H1 (cell line): Measurements from ENCODE around the gene ARFGEF3. TPM values are rescaled to one million over a fixed set of nuclear protein-coding genes. Genes with fewer than 3 reads are reported as not detected.

Experiments
- CTCF ChIA-PET: fragments of 300-600 bp; sonication (Branson Sonifier 250); formaldehyde crosslinking; loops from one replicate; lab custom pipeline; 2021; ENCODE audit not compliant: partially characterized antibody; lab: Charles Lee
- POLR2A ChIA-PET: fragments of 300-600 bp; sonication (Branson Sonifier 250); formaldehyde crosslinking; loops from one replicate; lab custom pipeline; 2021; ENCODE audit warnings: inconsistent platforms; ENCODE audit not compliant: partially characterized antibody; lab: Charles Lee
- DNase-seq, 2 experiments: peaks; one replicate each; pipeline versions ENCODE4 v3.0.0 to v3.0.0-alpha.2; 2010 to 2022; ENCODE audit warnings: low spot score in 2 of 2, low read depth in 1 of 2, mixed read lengths in 1 of 2
- FAIRE-seq: peaks from 2 replicates; lab custom pipeline; 2011; peaks lifted over from hg19 to GRCh38; lab: Jason Lieb, UNC
- H2AFZ ChIP-seq: 2 replicates; pipeline ENCODE4 v1.8.1; 2012; ENCODE audit warnings: low read length, inconsistent platforms
- H2AK5ac ChIP-seq: 2 replicates; pipeline ENCODE4 v1.6.1; 2013; ENCODE audit warnings: low read depth, low read length
- H2BK120ac ChIP-seq: replicated peaks from 2 replicates; pipeline ENCODE3; 2013; ENCODE audit warnings: low read depth, low read length, inconsistent platforms
- H2BK12ac ChIP-seq: 2 replicates; pipeline ENCODE4 v1.6.1; 2013; ENCODE audit warnings: low read depth, low read length
- H2BK15ac ChIP-seq: 2 replicates; pipeline ENCODE4 v1.6.1; 2013; ENCODE audit warnings: low read length
- H2BK20ac ChIP-seq: 2 replicates; pipeline ENCODE4 v1.6.1; 2013; ENCODE audit warnings: low read length
- H2BK5ac ChIP-seq: 2 replicates; pipeline ENCODE4 v1.6.1; 2013; ENCODE audit warnings: low read depth, low read length
- H3K14ac ChIP-seq: 2 replicates; pipeline ENCODE4 v1.6.1; 2013; ENCODE audit warnings: inconsistent platforms; ENCODE audit not compliant: insufficient read length
- H3K18ac ChIP-seq: 2 replicates; pipeline ENCODE4 v1.6.1; 2013; ENCODE audit warnings: low read length; ENCODE audit errors: extremely low read depth
- H3K23ac ChIP-seq: 2 replicates; pipeline ENCODE4 v1.6.1; 2013; ENCODE audit warnings: inconsistent platforms; ENCODE audit not compliant: insufficient read length
- H3K23me2 ChIP-seq: 2 replicates; pipeline ENCODE4 v1.6.1; 2013; ENCODE audit warnings: low read depth, low read length
- H3K27ac ChIP-seq: 2 replicates; pipeline ENCODE4 v1.6.1; 2011; ENCODE audit warnings: low read depth, low read length, inconsistent platforms
- H3K27me3 ChIP-seq, 4 experiments: replicated peaks in 1 of 4; 1 replicate in 1 of 4; 2 replicates in 3 of 4; pipeline versions ENCODE4 v1.6.1 to v1.8.1; 2011 to 2013; ENCODE audit warnings: low read length in 3 of 4, mild to moderate bottlenecking in 3 of 4, inconsistent platforms in 2 of 4, mixed read lengths in 2 of 4, moderate library complexity in 1 of 4; ENCODE audit not compliant: control insufficient read depth in 3 of 4, insufficient read depth in 3 of 4; ENCODE audit errors: extremely low read depth in 1 of 4
- H3K36me3 ChIP-seq, 4 experiments: 2 replicates each; pipeline versions ENCODE4 v1.6.1 to v1.8.1; 2011 to 2013; ENCODE audit warnings: mild to moderate bottlenecking in 4 of 4, low read length in 3 of 4, moderate library complexity in 2 of 4, control low read depth in 1 of 4, inconsistent platforms in 1 of 4; ENCODE audit not compliant: insufficient read depth in 4 of 4, control insufficient read depth in 2 of 4
- H3K4ac ChIP-seq: replicated peaks from 2 replicates; pipeline ENCODE3; 2013; ENCODE audit warnings: low read length, low read depth, mixed read lengths, inconsistent platforms; ENCODE audit not compliant: insufficient read length
- H3K4me1 ChIP-seq, 4 experiments: replicated peaks in 1 of 4; 1 replicate in 1 of 4; 2 replicates in 3 of 4; pipeline versions ENCODE4 v1.6.1 to v1.8.1; 2011 to 2013; ENCODE audit warnings: low read length in 3 of 4, inconsistent platforms in 2 of 4, mixed read lengths in 1 of 4; ENCODE audit not compliant: insufficient read depth in 4 of 4, control insufficient read depth in 3 of 4
- H3K4me2 ChIP-seq, 2 experiments: 2 replicates each; pipeline versions ENCODE4 v1.6.1 to v1.8.1; 2011 to 2013; ENCODE audit warnings: low read depth in 2 of 2, low read length in 2 of 2, control low read depth in 1 of 2, inconsistent platforms in 1 of 2, mild to moderate bottlenecking in 1 of 2; ENCODE audit not compliant: insufficient read depth in 1 of 2
- H3K4me3 ChIP-seq, 4 experiments: fragments of 200-600, 300-600 bp in 1 of 4; sonication (generic), shearing (Covaris generic), sonication (Bioruptor Twin) in 1 of 4; 2 replicates each; pipeline versions ENCODE4 v1.5.1 to v1.8.1; 2011 to 2016; ENCODE audit warnings: low read length in 4 of 4, low read depth in 3 of 4, control low read depth in 2 of 4, inconsistent platforms in 2 of 4, mild to moderate bottlenecking in 2 of 4, mixed read lengths in 1 of 4, moderate library complexity in 1 of 4; ENCODE audit not compliant: insufficient read depth in 2 of 4; ENCODE audit errors: extremely low read depth in 1 of 4
- H3K56ac ChIP-seq: replicated peaks from 2 replicates; pipeline ENCODE3; 2013; ENCODE audit warnings: low read depth, mild to moderate bottlenecking, mixed read lengths, low read length, inconsistent platforms; ENCODE audit not compliant: insufficient read length
- H3K79me1 ChIP-seq: 2 replicates; pipeline ENCODE4 v1.6.1; 2013; ENCODE audit warnings: low read depth, low read length, control low read depth
- H3K79me2 ChIP-seq, 2 experiments: 2 replicates each; pipeline versions ENCODE4 v1.6.1 to v1.8.1; 2012 to 2013; ENCODE audit warnings: low read length in 2 of 2, mild to moderate bottlenecking in 2 of 2, inconsistent platforms in 1 of 2; ENCODE audit not compliant: insufficient read depth in 2 of 2, control insufficient read depth in 1 of 2
- H3K9ac ChIP-seq, 4 experiments: replicated peaks in 1 of 4; 1 replicate in 1 of 4; 2 replicates in 3 of 4; pipeline versions ENCODE4 v1.6.1 to v1.8.1; 2011 to 2013; ENCODE audit warnings: low read depth in 3 of 4, low read length in 3 of 4, control low read depth in 2 of 4, mild to moderate bottlenecking in 2 of 4, moderate library complexity in 2 of 4, inconsistent platforms in 1 of 4; ENCODE audit errors: extremely low read depth in 1 of 4
- H3K9me3 ChIP-seq, 2 experiments: 2 replicates each; pipeline versions ENCODE4 v1.6.1 to v1.8.1; 2012 to 2013; ENCODE audit warnings: mild to moderate bottlenecking in 2 of 2, moderate library complexity in 2 of 2, control low read depth in 1 of 2, inconsistent platforms in 1 of 2, low read depth in 1 of 2, low read length in 1 of 2, mixed read lengths in 1 of 2; ENCODE audit not compliant: insufficient read depth in 2 of 2
- H4K20me1 ChIP-seq, 2 experiments: replicated peaks in 1 of 2; 2 replicates each; pipeline versions ENCODE3 to v1.8.1; 2011 to 2013; ENCODE audit warnings: inconsistent platforms in 2 of 2, low read length in 2 of 2, mild to moderate bottlenecking in 1 of 2; ENCODE audit not compliant: insufficient read depth in 2 of 2, control insufficient read depth in 1 of 2
- H4K5ac ChIP-seq: 2 replicates; pipeline ENCODE4 v1.6.1; 2013; ENCODE audit warnings: low read length, low read depth, mixed read lengths, inconsistent platforms; ENCODE audit not compliant: insufficient read length
- H4K8ac ChIP-seq: 2 replicates; pipeline ENCODE4 v1.8.0; 2013; ENCODE audit warnings: mild to moderate bottlenecking, moderate library complexity, low read length, inconsistent platforms; ENCODE audit not compliant: insufficient read depth; ENCODE audit errors: extremely low read depth
- H4K91ac ChIP-seq: replicated peaks from 2 replicates; pipeline ENCODE3; 2013; ENCODE audit warnings: low read length, mixed read lengths, inconsistent platforms; ENCODE audit not compliant: insufficient read length
- EZH2 ChIP-seq: fragments of 200-600 bp; sonication (generic); IDR thresholded peaks from 2 replicates; pipeline ENCODE4 v1.7.1; 2012; ENCODE audit warnings: low read depth, mild to moderate bottlenecking, moderate library complexity, low read length, inconsistent platforms; ENCODE audit not compliant: severe bottlenecking
- FOSL1 ChIP-seq: IDR thresholded peaks from 2 replicates; pipeline ENCODE4 v1.6.1; 2011; ENCODE audit warnings: mild to moderate bottlenecking, low read depth, low read length, moderate library complexity; ENCODE audit not compliant: insufficient read depth
- SIRT6 ChIP-seq: IDR thresholded peaks from one replicate; pipeline ENCODE4 v1.7.1; 2012; ENCODE audit warnings: low read length, inconsistent platforms
- SRF ChIP-seq: IDR thresholded peaks from 2 replicates; pipeline ENCODE4 v1.6.1; 2011; ENCODE audit warnings: mild to moderate bottlenecking, low read depth, low read length, moderate library complexity
- WGBS, 2 experiments: shearing (Covaris generic) in 1 of 2; methylation state at CpG; one replicate each; pipeline versions ENCODE4 v1.1.6 to v1.1.7; 2013 to 2015; ENCODE audit warnings: low lambda C conversion rate in 2 of 2, mixed read lengths in 2 of 2, inconsistent platforms in 1 of 2, low coverage in 1 of 2, missing lambda C conversion rate in 1 of 2; ENCODE audit not compliant: insufficient replicate concordance in 2 of 2, insufficient coverage in 1 of 2, insufficient read length in 1 of 2; ENCODE audit errors: extremely low coverage in 1 of 2, missing lambda C conversion rate in 1 of 2; 5-methylcytosine and 5-hydroxymethylcytosine counted together
- polyA plus RNA-seq, 7 experiments: library from polyadenylated mRNA; depleted of rRNA in 3 of 7; stranded (reverse) in 5 of 7; unstranded in 2 of 7; fragments of >200 nt in 5 of 7; fragments of 200-250 nt in 2 of 7; gene quantifications; 1 replicate in 5 of 7; 2 replicates in 1 of 7; 4 replicates in 1 of 7; pipeline versions ENCODE4 v1.2.1 to v1.2.3, GENCODE V29; 2011 to 2013; ENCODE audit warnings: missing spikeins in 2 of 7, mixed read lengths in 2 of 7
- total RNA-seq: library from RNA; stranded (reverse); fragmentation: NEBNext Ultra II Directional; extraction: Animal tissue kit (Norgen Biotek cat#: 25700); gene quantifications from 2 replicates; pipeline ENCODE4 v1.2.1, GENCODE V29; 2021

ARFGEF3 gene
- total and polyA plus RNA-seq, 2 of the 8 experiments (the other 6 are each of a cell fraction or from before 2014, with no cell fraction given): 5.8 to 23.2 TPM

- 79% methylated on average over 2 of the region's 2 CpGs; no CpG with 5 or more reads in 1 of the 2 experiments for WGBS, 2 experiments
- H2BK5ac ChIP-seq: no peak overlapping the region
- no peak overlapping the region for H3K4ac ChIP-seq
- POLR2A ChIA-PET: interaction anchor here (1.0 to 1.3 kb wide), 2 partner anchors 15 to 58 kb away, joined by 4 to 6 read pairs; partner anchors contain the start of gene HEBP2
- H2AK5ac ChIP-seq: no peak overlapping the region
- H3K56ac ChIP-seq: no peak overlapping the region
- H2BK120ac ChIP-seq: no peak overlapping the region
- no peaks in the 10 kb centered on the region for H4K20me1 ChIP-seq
- no peaks in the 10 kb centered on the region for H3K27me3 ChIP-seq
- no peaks in the 10 kb centered on the region for H3K23me2 ChIP-seq
- H3K18ac ChIP-seq: no peak overlapping the region
- no peak overlapping the region for H4K5ac ChIP-seq
- no peak overlapping the region for H4K8ac ChIP-seq
- no peak overlapping the region for H3K23ac ChIP-seq
- H2BK20ac ChIP-seq: no peak overlapping the region
- no peak for TF ChIP-seq SIRT6
- no peak for TF ChIP-seq SRF
- no peak for TF ChIP-seq EZH2
- TF ChIP-seq FOSL1: no peak
- TF ChIP-seq, all 59 proteins: peak for 0
- Histone ChIP-seq H3K4me3 (no peak overlapping the region), H3K27ac (no peak overlapping the region), H3K9me3 (no peaks in the 10 kb centered on the region), H3K79me1 (no peaks in the 10 kb centered on the region), H3K9ac (no peak overlapping the region), H3K36me3 (no peaks in the 10 kb centered on the region), H2BK15ac (no peak overlapping the region), H3K4me2 (no peak overlapping the region), H4K91ac (no peak overlapping the region), H2BK12ac (no peak overlapping the region), H3K79me2 (no peaks in the 10 kb centered on the region), H2AFZ (no peak overlapping the region), H3K14ac (no peak overlapping the region), H3K4me1 (peaks cover 0 to 3% (median 1%) of the 10 kb centered on the region in 4 experiments; a peak in 3 of 7 replicates)
- FAIRE-seq: no peak
- no peak for DNase-seq
- CTCF ChIA-PET: interaction anchor here (1.0 to 2.6 kb wide), 7 partner anchors 15 to 242 kb away, joined by 3 to 13 read pairs (median 4); no protein-coding TSS in a partner anchor
Observed at GRCh38 chr6:138346302-138347195, 184.8 kb downstream of the ARFGEF3 start.
